Measurements from ENCODE around the gene ARID5B.

The ARID5B gene

DNA sequence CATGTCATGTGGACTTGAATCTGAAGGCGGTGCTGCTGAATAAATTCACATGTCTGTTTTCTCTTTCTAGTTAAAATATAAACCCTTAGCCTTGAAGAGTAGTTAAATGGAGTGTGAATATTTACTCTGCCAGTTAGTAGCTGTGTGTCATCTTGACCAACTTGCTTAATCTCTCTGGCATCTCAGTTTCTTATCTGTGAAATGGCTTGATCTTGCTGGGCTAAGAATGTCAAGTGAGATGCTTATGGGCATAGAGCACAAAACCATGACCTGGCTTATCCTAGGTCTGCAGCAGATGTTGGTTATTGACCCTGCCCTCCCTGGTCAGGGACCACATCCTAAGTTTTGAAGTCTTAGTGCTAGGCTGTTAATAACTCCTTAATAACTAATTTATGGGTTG lies 16.6 kb downstream of the ARID5B start:
- FAIRE-seq (no peak), DNase-seq (ENCODE audit: insufficient read length, low spot score) (no peak)
- TF ChIP-seq POLR2A (IDR thresholded peaks at IDR 0.05; ENCODE audit: low read depth, low read length) (no peak), POLR2AphosphoS5 (IDR thresholded peaks at IDR 0.05; ENCODE audit: low read depth, low read length) (no peak), PAX5 (IDR thresholded peaks at IDR 0.05; ENCODE audit: insufficient read depth, low read length, severe bottlenecking) (no peak), SPI1 (IDR thresholded peaks at IDR 0.05; ENCODE audit: low read depth, low read length) (no peak), TAF1 (IDR thresholded peaks at IDR 0.05; ENCODE audit: low read depth, low read length) (no peak), POU2F2 (IDR thresholded peaks at IDR 0.05; ENCODE audit: low read depth, low read length) (no peak)

DNA sequence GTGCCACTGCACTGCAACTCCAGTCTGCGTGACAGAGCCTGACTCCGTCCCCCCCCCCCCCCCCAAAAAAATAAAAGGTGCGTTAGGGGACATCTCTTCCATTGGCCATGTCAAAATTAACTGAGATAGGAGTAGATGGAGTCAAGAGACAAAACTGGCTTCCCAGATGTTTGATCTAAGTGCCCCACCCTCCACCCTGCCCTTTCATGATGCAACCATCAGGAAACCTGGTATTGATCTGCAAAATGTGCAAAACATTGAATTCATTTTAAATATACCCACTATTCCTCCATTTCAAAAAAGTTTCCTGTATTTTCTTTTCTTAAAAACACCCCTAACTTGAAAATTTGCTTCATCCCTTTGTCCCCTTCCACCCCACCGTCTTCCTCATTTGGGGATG lies 17.5 kb downstream of the ARID5B start:
- no peak for FAIRE-seq
- TF ChIP-seq SPI1 (IDR thresholded peaks at IDR 0.05; ENCODE audit: low read depth, low read length) (no peak), TAF1 (IDR thresholded peaks at IDR 0.05; ENCODE audit: low read depth, low read length) (no peak), POLR2AphosphoS5 (IDR thresholded peaks at IDR 0.05; ENCODE audit: low read depth, low read length) (no peak), PAX5 (IDR thresholded peaks at IDR 0.05; ENCODE audit: insufficient read depth, low read length, severe bottlenecking) (no peak), POU2F2 (IDR thresholded peaks at IDR 0.05; ENCODE audit: low read depth, low read length) (no peak), POLR2A (IDR thresholded peaks at IDR 0.05; ENCODE audit: low read depth, low read length) (no peak)

DNA sequence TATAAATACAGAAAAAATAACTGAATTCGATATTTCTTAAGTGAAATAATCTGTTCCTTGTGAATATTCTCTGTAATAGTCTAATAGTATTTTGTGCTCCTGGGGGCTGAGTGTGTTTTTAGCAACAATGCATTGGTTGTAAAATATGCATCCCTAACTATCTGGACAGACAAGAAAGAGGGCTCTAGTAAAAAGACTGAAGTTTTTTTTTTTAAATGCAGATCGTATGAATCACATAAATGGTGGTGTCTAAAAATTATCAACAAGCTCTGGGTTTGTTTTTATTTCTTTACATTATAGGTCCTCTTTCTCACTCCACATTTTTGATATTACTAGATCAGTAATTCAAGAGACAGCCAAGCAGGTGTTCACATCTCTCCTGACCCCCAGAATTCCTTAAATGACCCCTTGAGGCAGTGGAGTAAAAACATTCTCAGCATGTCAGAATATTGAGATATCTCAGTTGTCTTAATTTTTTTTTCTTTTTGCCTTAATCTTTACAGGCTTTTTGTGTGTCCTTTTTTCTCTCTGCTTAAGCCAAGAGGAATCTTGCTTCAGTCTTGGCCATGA lies 18.2 kb downstream of the ARID5B start:
- FAIRE-seq (no peak), DNase-seq (ENCODE audit: insufficient read length, low spot score) (no peak)
- TF ChIP-seq POLR2AphosphoS5 (IDR thresholded peaks at IDR 0.05; ENCODE audit: low read depth, low read length) (no peak), POLR2A (IDR thresholded peaks at IDR 0.05; ENCODE audit: low read depth, low read length) (no peak), TAF1 (IDR thresholded peaks at IDR 0.05; ENCODE audit: low read depth, low read length) (no peak)

More for the DNA sequence above, 17.5 kb downstream of the ARID5B start:
- no peak for DNase-seq (ENCODE audit: insufficient read length, low spot score)

GRCh38 chr10:61921143-61921542 lies 19.6 kb downstream of the ARID5B start:
- TF ChIP-seq POLR2AphosphoS5 (IDR thresholded peaks at IDR 0.05; ENCODE audit: low read depth, low read length): no peak
- no peak for TF ChIP-seq PAX5 (IDR thresholded peaks at IDR 0.05; ENCODE audit: insufficient read depth, low read length, severe bottlenecking)
- TF ChIP-seq SPI1 (IDR thresholded peaks at IDR 0.05; ENCODE audit: low read depth, low read length): no peak
- TF ChIP-seq POLR2A (IDR thresholded peaks at IDR 0.05; ENCODE audit: low read depth, low read length): no peak
- no peak for TF ChIP-seq TAF1 (IDR thresholded peaks at IDR 0.05; ENCODE audit: low read depth, low read length)
- TF ChIP-seq POU2F2 (IDR thresholded peaks at IDR 0.05; ENCODE audit: low read depth, low read length): no peak
- FAIRE-seq (no peak), DNase-seq (ENCODE audit: insufficient read length, low spot score) (no peak)

GRCh38 chr10:61923210-61923949 lies 21.9 kb downstream of the ARID5B start:
- no peak for DNase-seq (ENCODE audit: insufficient read length, low spot score)
- TF ChIP-seq TAF1 (IDR thresholded peaks at IDR 0.05; ENCODE audit: low read depth, low read length): no peak
- TF ChIP-seq POLR2AphosphoS5 (IDR thresholded peaks at IDR 0.05; ENCODE audit: low read depth, low read length): no peak
- no peak for TF ChIP-seq SPI1 (IDR thresholded peaks at IDR 0.05; ENCODE audit: low read depth, low read length)
- TF ChIP-seq PAX5 (IDR thresholded peaks at IDR 0.05; ENCODE audit: insufficient read depth, low read length, severe bottlenecking): no peak
- TF ChIP-seq POU2F2 (IDR thresholded peaks at IDR 0.05; ENCODE audit: low read depth, low read length): no peak
- no peak for TF ChIP-seq POLR2A (IDR thresholded peaks at IDR 0.05; ENCODE audit: low read depth, low read length)

GRCh38 chr10:61923950-61924274 lies 22.4 kb downstream of the ARID5B start:
- TF ChIP-seq TAF1 (IDR thresholded peaks at IDR 0.05; ENCODE audit: low read depth, low read length): no peak
- no peak for TF ChIP-seq POLR2A (IDR thresholded peaks at IDR 0.05; ENCODE audit: low read depth, low read length)
- TF ChIP-seq POLR2AphosphoS5 (IDR thresholded peaks at IDR 0.05; ENCODE audit: low read depth, low read length): no peak
- no peak for FAIRE-seq
- DNase-seq (ENCODE audit: insufficient read length, low spot score): no peak

More at GRCh38 chr10:61923210-61923949, 21.9 kb downstream of the ARID5B start:
- FAIRE-seq: no peak

DNA sequence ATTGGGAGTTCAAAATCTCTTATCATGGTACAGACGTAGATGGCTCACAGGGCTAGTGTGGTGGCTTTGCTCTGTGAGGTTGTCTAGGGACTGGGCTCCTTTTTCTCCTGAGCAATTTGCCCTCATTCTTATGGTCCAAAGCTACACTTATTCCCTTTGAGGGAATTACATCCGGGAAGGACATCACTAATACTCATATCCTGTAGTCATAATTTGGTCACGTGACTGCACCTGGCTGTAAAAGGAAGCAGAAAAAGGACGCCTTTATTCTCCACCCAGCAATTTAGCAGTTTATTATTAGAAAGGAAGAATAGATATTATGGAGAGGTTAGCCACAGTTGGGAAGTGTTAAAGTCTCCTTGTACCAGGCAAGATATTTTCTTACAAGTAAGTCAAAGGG lies 28.1 kb downstream of the ARID5B start:
- DNase-seq (ENCODE audit: insufficient read length, low spot score): no peak
- no peak for FAIRE-seq
- TF ChIP-seq POLR2AphosphoS5 (IDR thresholded peaks at IDR 0.05; ENCODE audit: low read depth, low read length) (no peak), TAF1 (IDR thresholded peaks at IDR 0.05; ENCODE audit: low read depth, low read length) (no peak), POU2F2 (IDR thresholded peaks at IDR 0.05; ENCODE audit: low read depth, low read length) (no peak), SPI1 (IDR thresholded peaks at IDR 0.05; ENCODE audit: low read depth, low read length) (no peak), POLR2A (IDR thresholded peaks at IDR 0.05; ENCODE audit: low read depth, low read length) (no peak), PAX5 (IDR thresholded peaks at IDR 0.05; ENCODE audit: insufficient read depth, low read length, severe bottlenecking) (no peak)

- DNase-seq (ENCODE audit: insufficient read length, low spot score) (no peak), FAIRE-seq (no peak)
- TF ChIP-seq TAF1 (IDR thresholded peaks at IDR 0.05; ENCODE audit: low read depth, low read length): no peak
- TF ChIP-seq PAX5 (IDR thresholded peaks at IDR 0.05; ENCODE audit: insufficient read depth, low read length, severe bottlenecking): no peak
- no peak for TF ChIP-seq POU2F2 (IDR thresholded peaks at IDR 0.05; ENCODE audit: low read depth, low read length)
- TF ChIP-seq POLR2AphosphoS5 (IDR thresholded peaks at IDR 0.05; ENCODE audit: low read depth, low read length): no peak
- no peak for TF ChIP-seq POLR2A (IDR thresholded peaks at IDR 0.05; ENCODE audit: low read depth, low read length)
- no peak for TF ChIP-seq SPI1 (IDR thresholded peaks at IDR 0.05; ENCODE audit: low read depth, low read length)
These were observed 30.3 kb downstream of the ARID5B start for GRCh38 chr10:61931620-61932332.

GRCh38 chr10:61933859-61934555 lies 32.5 kb downstream of the ARID5B start:
- DNase-seq (ENCODE audit: insufficient read length, low spot score) (no peak), FAIRE-seq (no peak)
- no peak for TF ChIP-seq POLR2A (IDR thresholded peaks at IDR 0.05; ENCODE audit: low read depth, low read length)
- no peak for TF ChIP-seq POLR2AphosphoS5 (IDR thresholded peaks at IDR 0.05; ENCODE audit: low read depth, low read length)
- TF ChIP-seq PAX5 (IDR thresholded peaks at IDR 0.05; ENCODE audit: insufficient read depth, low read length, severe bottlenecking): no peak
- TF ChIP-seq SPI1 (IDR thresholded peaks at IDR 0.05; ENCODE audit: low read depth, low read length): no peak
- TF ChIP-seq POU2F2 (IDR thresholded peaks at IDR 0.05; ENCODE audit: low read depth, low read length): no peak
- no peak for TF ChIP-seq TAF1 (IDR thresholded peaks at IDR 0.05; ENCODE audit: low read depth, low read length)

Data from GM12891 (cell line).